ENCODE data around the gene GBF1. TPM values are rescaled to one million over a fixed set of nuclear protein-coding genes. Genes with fewer than 3 reads are reported as not detected.
A peak's percentile ranks its signal among the peaks of the same experiment; 100 is the strongest.

Gene GBF1
- total RNA-seq, 1 donor from 2014 or later, result 41.4 TPM

DNA sequence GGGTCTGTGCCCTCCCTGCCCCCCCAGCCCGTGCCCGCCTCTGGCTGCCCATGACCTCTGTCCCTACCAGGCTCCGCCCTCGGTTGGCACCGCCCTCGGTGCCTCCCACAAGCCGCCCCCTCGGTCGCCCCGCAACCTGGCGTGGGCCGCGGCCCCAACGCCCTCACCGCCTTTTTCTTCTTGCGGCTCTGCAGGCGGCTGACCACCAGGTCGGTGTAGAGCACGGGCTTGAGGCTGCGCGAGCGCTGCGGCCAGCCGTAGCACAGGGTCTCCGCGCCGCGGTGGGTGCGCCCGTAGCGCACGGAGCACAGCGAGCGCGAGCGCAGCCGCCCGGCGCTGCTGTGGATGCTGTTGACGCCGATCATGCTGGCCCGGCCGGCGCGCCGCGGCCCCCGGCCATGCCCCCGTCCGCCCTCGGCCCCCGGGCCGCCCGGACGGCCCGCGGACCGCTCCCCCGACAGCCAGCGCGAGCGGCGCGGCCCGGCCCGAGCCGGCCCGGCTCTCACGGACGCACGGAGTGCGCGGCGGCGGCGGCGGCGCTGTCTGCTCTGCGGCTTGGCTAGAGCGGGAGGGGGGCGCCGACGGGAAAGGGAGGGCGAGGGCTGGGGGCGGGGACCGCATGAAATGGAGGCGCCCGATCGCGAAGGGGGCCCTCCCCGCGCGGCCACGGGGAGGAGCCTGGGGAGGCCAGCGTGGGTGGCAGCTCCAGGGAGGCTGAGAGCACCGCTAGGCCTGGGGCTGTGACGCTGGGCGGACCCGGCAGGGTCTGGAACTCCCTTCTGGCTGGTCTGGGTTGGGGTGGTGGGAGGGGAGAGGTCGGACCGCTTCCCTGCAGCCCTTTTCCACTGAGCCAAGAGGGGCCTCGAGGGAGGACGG is 163.6 kb downstream of the GBF1 start:
- intact Hi-C loops (cut with DNase I), result no loop called here
- DNase-seq (no peak), ATAC-seq (ENCODE audit: poor library complexity) (peak; percentile 10)

DNA sequence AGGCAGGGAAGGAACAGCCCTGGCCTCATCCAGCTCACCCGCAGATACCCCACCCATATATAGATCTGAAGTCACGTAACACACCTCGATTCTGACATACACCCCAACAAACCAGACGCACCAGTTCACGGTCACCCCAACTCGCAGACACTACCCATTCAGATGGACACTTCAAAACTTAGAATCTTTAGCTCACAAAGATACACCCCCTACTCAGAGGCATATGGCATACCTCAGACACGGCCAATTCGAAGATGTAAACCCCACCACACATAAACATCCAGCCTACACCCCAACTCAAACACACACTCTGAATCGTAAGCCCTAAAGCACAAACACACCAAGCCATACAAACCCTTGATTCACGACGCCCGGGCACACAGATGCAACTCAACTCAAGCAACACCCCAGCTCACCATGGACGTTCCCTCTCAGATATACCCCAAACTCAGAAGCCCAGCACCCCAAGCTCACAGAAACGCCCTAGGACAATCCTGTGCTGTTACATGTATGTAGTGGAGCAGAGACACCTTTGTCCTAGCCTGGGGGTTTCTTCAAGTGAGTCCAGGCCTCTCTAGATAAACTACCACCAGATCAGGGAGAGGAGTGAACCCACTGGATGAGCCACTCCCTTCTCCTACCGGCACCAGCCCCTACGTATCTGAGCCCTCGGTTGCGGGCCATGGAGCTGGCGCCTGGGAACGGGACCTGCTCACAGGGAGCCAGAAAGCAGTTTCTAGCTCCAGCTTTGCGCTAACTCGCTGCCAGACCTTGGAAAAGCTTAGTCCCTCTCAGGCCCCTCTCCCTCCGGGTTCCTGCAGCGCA is 164.5 kb downstream of the GBF1 start:
- intact Hi-C loops (cut with DNase I), result no loop called here
- DNase-seq, result no peak
- ATAC-seq (ENCODE audit: poor library complexity), result no peak

DNA sequence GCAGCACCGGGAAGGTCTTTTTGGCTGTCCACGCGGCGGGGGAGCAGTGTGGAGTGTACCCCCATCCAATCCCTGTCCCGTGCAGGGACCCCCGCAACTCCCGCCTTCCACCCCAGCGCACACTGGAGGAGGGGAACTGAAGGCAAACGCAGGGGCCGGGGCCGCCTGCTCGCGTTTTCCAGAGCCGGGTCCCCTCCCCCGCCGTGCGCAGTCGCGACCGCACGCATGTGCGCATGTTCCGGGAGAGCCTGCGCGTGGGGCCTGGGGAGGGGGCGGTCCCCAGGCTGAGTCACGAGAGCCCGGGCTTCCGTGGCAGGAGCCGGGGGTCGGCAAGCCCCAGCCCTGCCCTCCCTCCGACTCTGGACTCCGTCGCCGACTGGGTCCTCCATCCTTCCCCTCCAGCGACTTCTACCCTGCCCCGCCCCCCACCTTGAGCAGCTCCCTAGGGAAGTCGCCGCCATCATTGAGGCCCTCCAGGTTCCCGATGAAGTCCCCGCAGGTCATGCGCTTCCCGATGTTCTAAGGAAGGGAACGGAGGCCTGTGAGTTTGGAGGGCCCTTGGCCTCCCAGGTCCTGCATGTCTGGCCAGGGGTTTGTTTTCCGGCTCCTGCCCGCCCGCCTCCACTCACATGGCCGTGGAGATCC is 165.2 kb downstream of the GBF1 start:
- ATAC-seq (ENCODE audit: poor library complexity) (peak; percentile 22), DNase-seq (no peak)
- intact Hi-C loops (cut with DNase I), result no loop called here

DNA sequence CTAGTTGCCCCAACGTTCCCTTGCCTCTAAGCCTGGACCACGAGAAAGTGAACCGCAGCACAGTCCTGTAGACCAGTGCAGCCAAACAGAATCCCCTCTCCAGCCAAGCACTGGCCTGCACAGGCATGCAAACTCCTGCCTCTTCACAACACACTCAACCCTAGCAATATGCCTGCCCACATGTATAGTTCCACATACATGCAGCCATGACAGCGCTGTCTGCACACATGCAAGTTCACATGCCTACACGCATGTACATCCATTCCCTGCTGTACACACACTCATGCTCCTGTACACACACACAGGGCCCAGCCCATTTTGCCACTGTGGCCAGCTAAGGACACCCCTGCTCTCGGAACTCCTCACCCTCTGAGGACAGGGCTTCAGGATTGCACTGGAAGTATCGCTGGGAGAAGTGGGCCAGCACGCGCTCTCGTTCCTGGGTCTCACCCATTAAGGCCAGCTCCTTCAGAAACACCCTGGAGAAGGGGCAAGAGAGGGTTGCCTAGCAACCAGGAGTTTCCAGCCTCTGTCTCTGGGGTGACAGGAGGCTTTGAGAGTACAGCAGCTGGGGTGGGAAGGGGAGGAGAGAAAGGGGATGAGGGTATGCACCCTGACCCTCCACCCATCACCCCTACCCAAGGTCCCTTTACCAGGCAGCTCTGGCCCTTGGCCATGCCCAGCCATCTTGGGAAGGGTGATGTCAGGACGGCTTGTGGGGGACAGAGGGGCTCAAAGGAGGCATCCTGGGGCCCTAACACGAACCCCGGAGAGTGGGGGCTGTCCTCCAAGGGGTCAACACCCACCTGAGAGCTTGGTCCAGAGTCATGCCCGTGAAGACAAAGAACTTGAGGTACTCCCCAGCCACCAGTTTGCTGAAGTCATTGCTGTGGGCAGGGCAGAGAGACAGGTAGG is 166.3 kb downstream of the GBF1 start:
- intact Hi-C loops (cut with DNase I), result no loop called here
- no peak for DNase-seq
- ATAC-seq (ENCODE audit: poor library complexity), result no peak

DNA sequence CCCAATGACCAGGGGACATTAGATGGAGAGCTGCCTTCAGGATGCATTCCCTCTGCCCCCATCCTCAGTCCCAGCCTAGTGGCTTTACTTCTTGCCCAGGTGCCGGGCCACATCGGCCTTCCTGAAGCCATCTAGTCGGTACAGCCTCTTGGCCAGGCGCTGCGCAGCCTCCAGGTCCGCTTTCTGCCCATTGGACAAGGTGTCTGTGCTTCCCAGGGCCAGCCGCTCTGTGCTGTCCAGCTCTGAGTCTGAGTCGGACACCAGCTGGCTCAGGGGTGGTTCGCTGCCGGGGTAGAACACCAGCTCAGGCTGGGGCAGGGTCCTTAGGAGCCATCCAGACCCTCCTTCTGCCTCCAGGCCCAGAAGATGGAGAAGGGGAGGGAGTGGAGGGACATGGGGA is 167.0 kb downstream of the GBF1 start:
- ATAC-seq (ENCODE audit: poor library complexity) (no peak), DNase-seq (no peak)
- intact Hi-C loops (cut with DNase I), result no loop called here

DNA sequence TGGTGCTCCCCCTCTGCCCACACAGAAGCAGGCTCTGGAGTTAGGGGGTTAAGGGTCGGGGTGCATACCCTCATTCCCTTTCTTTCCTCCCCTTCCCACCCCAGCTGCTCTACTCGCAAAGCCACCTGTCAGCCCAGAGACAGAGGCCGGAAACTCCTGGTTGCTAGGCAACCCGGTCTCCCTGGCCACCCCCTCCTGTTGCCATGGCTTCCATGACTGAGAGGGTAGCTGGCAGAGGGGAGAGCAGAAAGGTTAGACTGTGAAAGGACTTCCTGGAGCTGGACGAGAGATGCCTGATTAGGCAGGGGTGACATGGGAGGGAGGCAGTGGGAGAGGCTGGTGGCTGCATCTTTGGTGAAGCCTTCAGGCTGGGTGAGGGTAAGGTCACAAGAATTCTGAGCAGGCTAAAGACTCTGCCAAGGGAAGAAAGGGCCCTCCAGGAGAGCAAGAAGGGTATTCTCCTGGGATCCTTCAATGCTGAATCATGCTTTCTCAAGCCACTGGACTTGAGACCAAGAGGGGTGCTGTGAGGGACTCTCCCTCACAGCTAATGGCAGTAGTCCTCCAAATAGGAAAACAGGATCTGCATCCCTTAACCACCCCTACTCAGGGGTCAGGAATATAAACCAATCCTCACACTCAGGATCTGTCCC is 167.8 kb downstream of the GBF1 start:
- intact Hi-C loops (cut with DNase I), result no loop called here
- DNase-seq, result no peak
- no peak for ATAC-seq (ENCODE audit: poor library complexity)

DNA sequence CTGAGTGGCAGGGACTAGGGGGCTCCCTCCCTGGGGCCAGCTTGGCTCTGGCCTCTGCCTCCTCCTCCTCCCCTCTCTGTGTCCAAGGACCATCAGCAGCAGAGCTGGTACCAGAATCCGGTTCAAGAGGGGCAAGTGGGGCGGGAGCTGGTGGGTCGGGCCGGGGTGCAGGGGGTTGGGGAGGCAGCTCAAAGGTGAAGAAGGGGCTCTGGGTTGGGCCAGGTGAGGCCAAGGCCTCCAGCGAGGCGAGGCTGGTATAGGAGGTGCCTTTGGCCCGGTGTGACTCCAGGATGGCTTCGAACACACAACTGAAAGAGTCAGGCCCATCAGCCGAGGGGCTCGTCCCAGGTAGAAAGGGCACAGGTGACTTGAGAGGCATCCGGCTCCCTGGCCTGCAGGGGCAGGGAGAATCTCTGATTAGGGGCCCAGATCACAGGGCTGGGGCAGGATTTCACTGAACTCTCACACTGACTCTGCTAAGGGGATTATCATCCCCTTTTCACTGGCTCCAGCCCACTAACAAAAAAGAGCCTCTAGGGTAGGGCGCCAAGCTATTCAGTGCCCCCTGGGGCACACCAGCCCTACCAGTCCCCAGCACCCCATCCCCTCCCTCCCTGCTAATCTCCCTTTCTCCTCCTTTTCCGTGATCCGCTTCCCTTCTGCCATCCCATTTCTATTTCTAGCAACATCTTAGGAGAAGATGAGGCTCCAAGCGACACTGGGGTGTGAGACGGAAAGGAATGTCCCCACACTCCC is 168.7 kb downstream of the GBF1 start:
- intact Hi-C loops (cut with DNase I), result no loop called here
- DNase-seq, result no peak
- ATAC-seq (ENCODE audit: poor library complexity), result no peak

DNA sequence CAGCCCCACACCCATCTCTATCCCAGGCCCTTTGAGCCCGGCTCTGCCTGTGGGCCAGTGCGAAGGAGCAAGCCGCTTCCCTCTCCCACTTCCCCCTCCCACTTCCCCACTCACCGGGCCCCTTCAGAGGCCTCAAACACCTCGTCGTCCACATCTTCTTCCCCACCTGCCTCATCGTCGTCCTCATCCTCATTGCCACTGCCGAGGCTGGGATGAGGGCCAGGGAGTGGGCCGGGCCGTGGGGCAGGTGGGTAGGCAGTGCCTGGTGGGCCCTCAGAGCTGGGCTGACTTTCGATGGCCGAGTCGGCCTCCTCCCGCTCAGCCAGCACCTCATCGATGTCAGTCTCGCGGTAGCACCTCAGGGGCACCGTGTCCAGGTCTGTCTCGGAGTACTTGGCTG is 169.4 kb downstream of the GBF1 start:
- ATAC-seq (ENCODE audit: poor library complexity) (no peak), DNase-seq (peak; percentile 13)
- intact Hi-C loops (cut with DNase I), result no loop called here

DNA sequence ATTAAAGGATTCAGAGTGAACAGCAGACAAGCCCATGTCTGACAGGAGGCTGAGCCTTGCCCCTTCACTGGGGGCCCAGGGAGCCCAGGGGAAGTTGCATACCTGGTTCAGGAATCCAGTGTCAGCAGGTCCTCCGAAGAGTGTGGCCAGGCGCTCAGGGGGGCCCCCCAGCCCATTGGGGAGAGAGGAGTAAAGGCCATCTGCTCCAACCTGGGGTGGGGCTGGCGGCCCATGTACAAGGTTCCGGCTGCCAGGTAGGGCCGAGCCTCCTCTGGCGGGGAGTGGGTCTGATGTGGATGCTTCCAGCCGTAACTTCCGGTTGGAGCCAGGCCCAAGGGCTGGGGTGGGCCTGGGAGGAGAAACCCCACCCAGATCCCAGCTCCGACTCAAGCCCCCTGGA is 171.0 kb downstream of the GBF1 start:
- ATAC-seq (ENCODE audit: poor library complexity), result no peak
- intact Hi-C loops (cut with DNase I), result no loop called here
- no peak for DNase-seq

DNA sequence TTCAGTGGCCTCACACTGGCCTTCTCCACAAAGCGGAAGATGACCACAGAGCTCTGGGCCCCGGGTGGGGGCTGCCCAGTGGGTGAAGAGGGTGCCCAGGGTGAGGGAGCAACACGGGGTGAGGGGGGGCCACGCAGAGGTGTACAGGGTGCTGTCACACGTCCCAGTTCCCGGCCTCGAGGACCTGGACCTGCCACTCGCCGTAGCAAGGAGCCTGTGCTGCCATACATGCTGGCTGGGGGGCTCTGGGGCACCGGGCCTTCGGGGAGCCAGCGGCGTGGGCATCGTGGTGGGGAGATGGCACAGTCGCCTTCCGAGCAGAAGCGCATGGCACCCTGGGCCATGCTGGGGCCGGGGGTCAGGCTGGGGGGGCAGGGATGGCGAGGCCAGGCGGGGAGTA is 171.4 kb downstream of the GBF1 start:
- DNase-seq, result no peak
- intact Hi-C loops (cut with DNase I), result no loop called here

DNA sequence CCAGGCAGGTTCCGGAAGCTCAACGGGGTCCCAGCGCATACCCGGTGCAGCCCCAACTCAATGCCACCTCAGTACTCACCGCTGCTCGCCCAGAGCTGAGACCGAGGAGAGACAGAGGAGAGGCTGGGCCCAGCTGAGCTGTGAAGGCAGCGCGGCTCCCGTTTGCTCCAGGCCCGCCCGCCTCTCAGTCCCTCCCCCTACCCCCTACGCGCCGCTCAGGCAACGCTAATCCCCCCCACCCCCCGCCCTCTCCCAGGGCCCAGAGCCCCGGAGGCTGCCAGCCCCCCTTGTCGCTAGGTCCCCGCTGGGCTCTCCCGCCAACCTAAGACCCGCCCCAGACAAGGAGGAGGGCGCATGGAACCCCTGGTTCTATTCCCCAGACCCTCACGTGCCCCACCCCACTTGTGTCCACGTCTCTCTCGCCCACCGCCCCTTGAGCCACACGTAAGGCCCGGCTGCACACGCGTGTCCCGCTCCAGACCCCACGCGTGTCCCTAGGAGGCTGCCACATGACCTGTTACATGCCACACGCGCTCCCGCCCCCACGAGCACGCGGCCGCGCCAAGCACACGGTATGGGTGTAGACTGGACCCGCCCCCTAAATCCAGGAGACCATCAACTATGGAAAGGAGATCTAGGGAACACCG is 173.4 kb downstream of the GBF1 start, which contains the start of gene PSD:
Gene PSD, minus strand, starts transcription at position 164 of the 647 bp plus-strand sequence. CDS start 1,747 bp downstream, outside the sequence.
- ATAC-seq (ENCODE audit: poor library complexity), result no peak

More for the DNA sequence above, 171.4 kb downstream of the GBF1 start:
- no peak for ATAC-seq (ENCODE audit: poor library complexity)

DNA sequence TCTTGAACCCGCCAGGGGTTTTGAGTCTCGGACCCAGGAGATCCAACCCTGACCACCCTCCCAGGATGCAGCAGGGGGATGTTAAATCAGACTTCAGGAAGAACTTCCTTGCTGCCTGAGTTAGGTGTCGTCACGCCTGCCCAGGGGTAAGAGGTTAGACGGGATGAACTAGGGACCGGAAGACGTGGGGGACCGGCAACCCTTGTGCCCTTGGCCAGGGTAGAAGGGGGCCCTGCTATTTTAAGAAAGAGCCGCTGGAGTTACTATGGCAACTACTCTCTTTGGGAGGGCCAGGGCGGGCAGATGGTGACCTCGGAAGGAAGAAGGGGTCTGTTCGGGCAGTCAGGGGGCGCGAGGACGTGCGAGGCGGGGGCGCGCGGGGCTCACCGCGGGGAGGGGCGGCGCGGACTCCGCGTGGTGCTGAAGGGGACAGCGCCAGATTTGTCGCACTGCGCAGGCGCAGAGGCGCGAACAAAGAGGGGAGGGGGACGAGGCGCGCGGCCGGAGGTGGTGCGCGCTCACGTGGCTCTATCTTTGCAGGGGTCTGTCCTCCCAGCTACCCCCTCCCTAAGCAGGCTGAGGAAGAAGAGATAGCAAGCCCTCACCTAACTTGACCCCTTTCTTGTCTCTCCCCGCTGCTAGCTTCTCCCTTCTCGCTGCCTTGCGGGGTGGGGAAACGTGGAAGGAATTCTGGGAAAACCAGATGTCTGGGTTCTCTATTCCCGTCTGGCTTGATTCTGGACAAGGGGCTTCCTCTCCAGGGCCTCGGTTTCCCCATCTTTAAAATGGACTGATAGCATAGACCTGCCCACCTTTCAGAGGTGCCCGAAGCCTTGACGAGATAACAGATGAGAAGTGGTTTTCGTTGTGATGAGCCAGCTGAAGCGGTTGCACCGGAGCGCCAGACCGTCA is 174.2 kb downstream of the GBF1 start:
- ATAC-seq (ENCODE audit: poor library complexity) (peak; percentile 26), DNase-seq (peak; percentile 69)
- intact Hi-C loops (cut with DNase I), result no loop called here

More for the DNA sequence above, 173.4 kb downstream of the GBF1 start, which contains the start of gene PSD:
- intact Hi-C loops (cut with DNase I), result no loop called here
- no peak for DNase-seq

DNA sequence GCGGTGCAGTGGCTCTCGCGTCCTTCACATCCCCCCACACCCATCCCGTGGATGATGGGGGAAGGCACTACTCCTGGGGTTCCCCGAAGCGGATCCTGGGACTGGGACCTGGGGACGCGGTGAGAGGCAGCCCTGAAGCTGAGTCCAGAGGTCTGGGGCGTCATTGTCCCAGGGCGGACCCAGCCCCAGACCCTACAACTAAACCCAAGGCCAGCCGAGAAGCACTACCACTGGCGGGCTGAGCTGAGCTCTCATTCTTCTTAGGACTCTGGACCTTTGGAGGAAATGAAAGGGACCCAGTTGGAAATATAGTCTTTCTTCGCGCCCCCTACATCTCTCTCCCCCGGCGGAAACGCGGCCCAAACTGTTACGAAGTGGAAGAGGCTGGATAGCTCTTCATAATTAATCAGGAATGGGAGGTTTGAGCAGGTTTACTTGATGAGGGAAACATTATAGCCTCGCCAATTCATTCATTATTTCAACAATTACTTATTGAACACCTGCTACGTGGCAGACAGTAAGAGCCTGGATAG is 174.9 kb downstream of the GBF1 start:
- no peak for ATAC-seq (ENCODE audit: poor library complexity)
- no peak for DNase-seq
- intact Hi-C loops (cut with DNase I), result no loop called here

DNA sequence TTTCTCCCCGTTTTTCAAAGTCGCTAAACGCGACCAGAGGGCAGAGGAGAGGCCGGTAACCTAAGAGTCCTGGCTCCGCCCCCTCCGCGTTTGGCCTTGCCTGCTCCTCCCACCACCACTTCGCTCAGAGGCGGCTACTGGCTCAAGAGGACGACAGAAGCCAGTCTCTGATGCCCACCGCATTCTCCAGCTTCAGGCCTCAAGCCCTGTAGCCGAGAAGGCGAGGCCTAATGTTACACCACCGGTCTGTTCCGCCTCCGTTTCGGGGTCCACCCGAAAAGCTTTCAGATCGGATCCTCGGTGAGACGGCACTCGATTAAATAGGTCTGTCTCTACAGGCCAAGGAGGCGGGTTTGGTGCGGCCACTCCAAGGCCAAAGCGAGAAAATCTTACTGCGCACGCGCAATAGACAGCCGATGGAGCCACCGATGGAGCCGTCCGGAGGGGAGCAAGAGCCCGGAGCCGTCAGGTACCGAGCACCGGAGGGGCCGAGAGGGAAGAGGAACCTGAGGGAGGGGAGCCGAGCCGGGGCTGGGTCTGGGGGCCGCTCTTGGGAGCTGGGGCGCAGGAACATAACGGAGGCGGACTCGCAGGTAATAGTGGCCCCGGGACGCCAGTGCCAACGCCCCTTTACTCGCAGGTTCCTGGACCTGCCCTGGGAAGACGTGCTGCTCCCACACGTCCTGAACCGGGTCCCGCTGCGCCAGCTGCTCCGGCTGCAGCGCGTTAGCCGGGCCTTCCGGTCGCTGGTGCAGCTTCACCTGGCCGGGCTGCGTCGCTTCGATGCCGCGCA is 175.6 kb downstream of the GBF1 start, which contains the start of gene FBXL15:
Gene FBXL15, plus strand, starts transcription at position 123 of the 793 bp plus-strand sequence. Its CDS starts 294 bp downstream, at position 417.
- intact Hi-C loops (cut with DNase I), result no loop called here
- DNase-seq (peak; percentile 98), ATAC-seq (ENCODE audit: poor library complexity) (peak; percentile 92)

DNA sequence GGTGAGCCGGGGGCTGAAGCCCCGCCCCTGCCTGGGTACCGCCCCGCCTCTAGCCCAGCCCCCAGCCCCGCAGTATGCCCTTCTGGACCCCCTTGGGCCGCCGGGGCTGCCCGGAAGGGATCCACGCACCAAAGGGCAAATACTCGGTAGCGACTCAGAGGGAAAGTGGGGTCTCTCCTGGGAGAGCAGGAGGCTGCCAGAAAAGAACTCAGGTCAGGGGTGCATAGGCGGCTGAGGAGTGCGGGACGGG is 176.1 kb downstream of the GBF1 start:
- intact Hi-C loops (cut with DNase I), result no loop called here
- no peak for DNase-seq
- ATAC-seq (ENCODE audit: poor library complexity), result no peak

All from Right ventricle myocardium superior (tissue), 1 donor.